GM10266 (cell line): ENCODE data around the gene ATAT1.

Experiments used
- DNase-seq: peaks from one replicate; pipeline ENCODE4 v3.0.0; 2012; ENCODE audit errors: extremely low spot score
- TF ChIP-seq, protein P1 (sequence below): IDR thresholded peaks from 2 replicates; pipeline ENCODE4 v1.5.1; 2012; ENCODE audit warnings: mild to moderate bottlenecking, low read depth; ENCODE audit not compliant: control insufficient read depth, insufficient read depth; ENCODE audit errors: missing control alignments

ATAT1 gene

GRCh38 chr6:30644769-30645168 lies 18.1 kb downstream of the ATAT1 start:
- TF ChIP-seq, protein P1, sequence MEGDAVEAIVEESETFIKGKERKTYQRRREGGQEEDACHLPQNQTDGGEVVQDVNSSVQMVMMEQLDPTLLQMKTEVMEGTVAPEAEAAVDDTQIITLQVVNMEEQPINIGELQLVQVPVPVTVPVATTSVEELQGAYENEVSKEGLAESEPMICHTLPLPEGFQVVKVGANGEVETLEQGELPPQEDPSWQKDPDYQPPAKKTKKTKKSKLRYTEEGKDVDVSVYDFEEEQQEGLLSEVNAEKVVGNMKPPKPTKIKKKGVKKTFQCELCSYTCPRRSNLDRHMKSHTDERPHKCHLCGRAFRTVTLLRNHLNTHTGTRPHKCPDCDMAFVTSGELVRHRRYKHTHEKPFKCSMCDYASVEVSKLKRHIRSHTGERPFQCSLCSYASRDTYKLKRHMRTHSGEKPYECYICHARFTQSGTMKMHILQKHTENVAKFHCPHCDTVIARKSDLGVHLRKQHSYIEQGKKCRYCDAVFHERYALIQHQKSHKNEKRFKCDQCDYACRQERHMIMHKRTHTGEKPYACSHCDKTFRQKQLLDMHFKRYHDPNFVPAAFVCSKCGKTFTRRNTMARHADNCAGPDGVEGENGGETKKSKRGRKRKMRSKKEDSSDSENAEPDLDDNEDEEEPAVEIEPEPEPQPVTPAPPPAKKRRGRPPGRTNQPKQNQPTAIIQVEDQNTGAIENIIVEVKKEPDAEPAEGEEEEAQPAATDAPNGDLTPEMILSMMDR, result no peak
- no peak for DNase-seq

DNA sequence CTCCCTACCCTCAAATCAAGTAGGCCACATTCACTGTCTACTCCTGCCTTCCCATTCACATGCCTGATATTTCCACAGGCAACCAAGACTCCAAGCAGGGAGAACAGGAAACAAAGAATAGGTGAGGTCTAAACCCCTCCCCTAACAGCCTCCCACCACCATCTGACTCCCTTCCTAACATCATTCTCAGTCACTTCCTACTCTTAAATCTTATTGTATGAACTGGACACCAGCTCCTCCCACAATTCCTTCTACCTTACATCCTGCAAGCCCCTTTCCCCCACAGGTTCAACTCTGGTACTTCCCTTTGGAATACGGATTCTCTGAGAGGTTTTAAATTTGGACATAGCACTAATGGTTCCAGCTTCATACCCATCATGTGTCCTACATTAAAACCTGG lies 19.3 kb downstream of the ATAT1 start:
- DNase-seq, result no peak
- TF ChIP-seq, protein P1, result no peak

GRCh38 chr6:30646450-30647241 lies 20.0 kb downstream of the ATAT1 start, which contains the start of gene C6orf136:
TSS of gene C6orf136 (plus strand) at chr6:30647133. CDS start at chr6:30647232, 99 bp downstream.
- DNase-seq, result peak; percentile 98
- TF ChIP-seq, protein P1, result no peak

- TF ChIP-seq, protein P1, result no peak
- peak; percentile 81 for DNase-seq
Observed at GRCh38 chr6:30647242-30648116, 20.8 kb downstream of the ATAT1 start.

- no peak for DNase-seq
- TF ChIP-seq, protein P1, result no peak
Observed at GRCh38 chr6:30651143-30651542, 24.5 kb downstream of the ATAT1 start.

DNA sequence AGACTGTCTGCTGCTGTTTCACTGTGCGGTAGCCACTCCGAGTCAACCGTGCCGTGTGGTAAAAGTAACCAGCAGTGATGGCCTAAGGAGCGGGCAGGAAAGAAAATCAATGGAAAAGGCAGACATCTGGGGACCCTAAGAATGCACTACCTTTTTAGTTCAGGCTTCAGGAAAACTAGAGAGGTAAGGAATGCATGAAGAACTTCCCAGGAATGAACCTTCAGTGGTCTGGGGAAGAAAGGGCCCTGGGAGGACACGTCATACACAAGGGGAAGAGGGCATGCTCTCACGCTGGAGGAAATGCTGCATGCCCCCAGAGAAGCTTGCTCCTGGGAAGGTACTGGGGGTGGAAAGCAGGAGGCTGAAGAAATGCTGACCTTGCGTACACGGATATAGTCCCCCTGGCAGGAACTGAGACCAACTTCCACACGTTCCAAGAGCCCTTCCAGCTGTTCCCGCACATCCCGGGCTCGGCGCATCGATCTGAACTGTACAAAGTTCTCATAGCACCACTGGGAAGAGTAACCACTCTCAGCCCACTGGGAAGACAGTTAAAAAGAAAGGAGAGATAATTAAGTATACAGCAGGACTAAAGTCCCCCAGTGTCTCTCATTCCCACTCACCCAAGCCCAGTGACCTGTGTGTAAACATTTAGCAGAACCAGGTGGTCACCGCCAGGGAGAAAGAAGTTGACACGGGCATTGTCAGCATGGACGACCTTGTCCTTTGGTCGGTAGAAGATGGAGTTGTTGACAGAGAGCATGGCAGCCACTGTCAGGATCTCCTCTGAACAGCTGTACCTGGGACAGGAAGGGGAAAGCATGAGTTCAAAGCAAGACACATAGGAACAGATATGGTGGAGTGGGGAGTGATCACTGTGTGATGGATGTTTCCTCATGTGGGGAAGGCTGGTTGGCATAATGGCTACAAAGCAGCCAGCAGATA lies 28.4 kb downstream of the ATAT1 start:
- DNase-seq, result no peak
- TF ChIP-seq, protein P1, result no peak
